Measurements from ENCODE around the gene NRGN. TPM values are rescaled to one million over a fixed set of nuclear protein-coding genes. Genes with fewer than 3 reads are reported as not detected.

NRGN gene
- polyA plus RNA-seq, 1 donor = 4.7 TPM

- DNase-seq (ENCODE audit: low read depth) = no peak
Observed at GRCh38 chr11:124740277-124740882, 638 bp downstream of the NRGN start.

- no peak for DNase-seq (ENCODE audit: low read depth)
Observed at GRCh38 chr11:124742555-124742954, 2.8 kb downstream of the NRGN start.

- no peak for DNase-seq (ENCODE audit: low read depth)
Observed at GRCh38 chr11:124743050-124743449, 3.3 kb downstream of the NRGN start.

- no peak for DNase-seq (ENCODE audit: low read depth)
Observed at GRCh38 chr11:124745270-124745834, 5.6 kb downstream of the NRGN start.

GRCh38 chr11:124745835-124746620, 6.3 kb downstream of the NRGN start:
- no peak for DNase-seq (ENCODE audit: low read depth)

- DNase-seq (ENCODE audit: low read depth) = no peak
Observed at GRCh38 chr11:124746621-124747243, 7.0 kb downstream of the NRGN start.

GRCh38 chr11:124747406-124748099, 7.8 kb downstream of the NRGN start:
- DNase-seq (ENCODE audit: low read depth) = no peak

GRCh38 chr11:124748100-124748418, 8.3 kb downstream of the NRGN start:
- no peak for DNase-seq (ENCODE audit: low read depth)

- no peak for DNase-seq (ENCODE audit: low read depth)
Observed at GRCh38 chr11:124748481-124749343, 9.0 kb downstream of the NRGN start.

GRCh38 chr11:124749912-124750311, 10.2 kb downstream of the NRGN start:
- no peak for DNase-seq (ENCODE audit: low read depth)

GRCh38 chr11:124751391-124751740, 11.6 kb downstream of the NRGN start:
- DNase-seq (ENCODE audit: low read depth) = no peak

- no peak for DNase-seq (ENCODE audit: low read depth)
Observed at GRCh38 chr11:124751741-124752470, 12.2 kb downstream of the NRGN start, which contains the start of gene VSIG2. Gene VSIG2, minus strand, starts transcription at chr11:124752255. Its CDS starts 118 bp downstream, at chr11:124752137.

GRCh38 chr11:124752471-124753102, 12.8 kb downstream of the NRGN start:
- DNase-seq (ENCODE audit: low read depth) = no peak

GRCh38 chr11:124753205-124753604, 13.5 kb downstream of the NRGN start:
- no peak for DNase-seq (ENCODE audit: low read depth)

- no peak for DNase-seq (ENCODE audit: low read depth)
Observed at GRCh38 chr11:124753624-124754023, 13.9 kb downstream of the NRGN start.

- no peak for DNase-seq (ENCODE audit: low read depth)
Observed at GRCh38 chr11:124754309-124754708, 14.6 kb downstream of the NRGN start.

- no peak for DNase-seq (ENCODE audit: low read depth)
Observed at GRCh38 chr11:124754710-124755109, 15.0 kb downstream of the NRGN start.

- no peak for DNase-seq (ENCODE audit: low read depth)
Observed at GRCh38 chr11:124756033-124756752, 16.5 kb downstream of the NRGN start.

GRCh38 chr11:124756753-124757227, 17.0 kb downstream of the NRGN start:
- DNase-seq (ENCODE audit: low read depth) = no peak
